ENCODE measurements around the gene SGSH.
"Not testable (repeated sequence)": the region's sequence is repeated elsewhere in the genome, so short reads cannot be mapped to it uniquely, and the experiment has no call there.

The SGSH gene

GRCh38 chr17:80253631-80254395 is 33.7 kb upstream of the SGSH start:
- DNase-seq: no peak

DNA sequence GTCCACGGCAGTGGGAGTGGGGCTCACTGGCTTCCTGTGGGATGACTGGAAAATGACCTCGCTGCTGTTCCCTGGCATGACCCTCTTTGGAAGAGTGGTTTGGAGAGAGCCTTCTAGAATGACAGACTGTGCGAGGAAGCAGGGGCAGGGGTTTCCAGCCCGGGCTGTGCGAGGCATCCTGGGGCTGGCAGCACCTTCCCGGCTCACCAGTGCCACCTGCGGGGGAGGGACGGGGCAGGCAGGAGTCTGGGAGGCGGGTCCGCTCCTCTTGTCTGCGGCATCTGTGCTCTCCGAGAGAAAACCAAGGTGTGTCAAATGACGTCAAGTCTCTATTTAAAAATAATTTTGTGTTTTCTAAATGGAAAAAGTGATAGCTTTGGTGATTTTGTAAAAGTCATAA is 32.7 kb upstream of the SGSH start:
- peak; percentile 87 for DNase-seq

DNA sequence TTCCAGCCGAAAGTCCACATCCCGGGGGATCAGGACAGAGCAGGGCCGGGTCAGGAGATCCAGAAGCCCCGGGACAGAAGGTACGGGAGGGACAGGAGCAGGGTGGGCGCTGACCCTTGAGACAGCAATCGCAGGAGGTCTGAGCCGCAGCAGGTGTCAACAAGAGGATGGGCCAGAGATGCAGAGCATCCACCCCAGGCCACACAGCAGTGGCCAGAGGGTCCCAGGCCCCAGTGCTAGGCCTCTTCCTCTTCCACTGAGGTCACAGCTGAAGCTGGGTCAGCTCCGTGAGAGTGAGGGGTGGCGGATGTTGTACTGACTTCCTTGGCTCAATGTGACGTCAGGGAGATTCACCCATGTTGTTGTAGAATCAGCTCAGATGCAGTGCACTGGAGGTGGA is 31.8 kb upstream of the SGSH start:
- no peak for DNase-seq

DNA sequence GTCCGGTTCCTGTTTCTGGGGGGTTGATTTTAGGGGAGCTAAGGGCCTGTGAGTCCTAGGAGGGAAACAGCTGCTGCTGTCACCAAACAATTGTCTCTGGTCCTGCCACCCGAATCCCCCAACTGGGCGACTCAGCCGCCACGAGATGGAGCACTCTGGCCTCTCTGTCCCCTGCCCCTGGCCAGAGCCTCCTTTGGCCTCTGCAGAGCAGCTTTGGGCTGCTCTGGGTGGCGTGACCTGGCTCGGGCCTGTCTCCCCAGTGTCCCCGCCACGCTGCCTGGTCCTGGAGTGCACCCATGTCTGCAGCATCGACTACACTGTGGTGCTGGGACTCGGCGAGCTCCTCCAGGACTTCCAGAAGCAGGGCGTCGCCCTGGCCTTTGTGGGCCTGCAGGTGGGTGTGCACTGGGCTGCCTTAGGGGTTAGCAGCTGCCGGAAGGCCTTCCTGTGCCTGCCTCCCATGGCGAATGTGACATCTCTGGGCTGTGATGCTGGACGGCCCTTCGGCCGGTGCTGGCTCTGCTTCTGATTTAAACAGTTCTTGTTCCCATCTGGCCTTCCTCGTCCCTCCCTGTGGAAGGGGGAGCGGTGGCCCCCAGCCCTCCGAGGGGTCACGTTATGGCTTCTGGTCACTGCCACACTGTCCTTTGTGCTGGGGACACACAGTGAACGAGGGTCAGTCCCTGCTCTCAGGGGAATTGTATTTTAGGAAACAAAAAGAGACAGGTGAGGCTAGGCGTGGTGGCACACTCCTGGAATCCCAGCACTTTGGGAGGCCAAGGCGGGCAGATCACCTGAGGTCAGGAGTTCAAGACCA is 29.0 kb upstream of the SGSH start:
- no peak for DNase-seq

DNA sequence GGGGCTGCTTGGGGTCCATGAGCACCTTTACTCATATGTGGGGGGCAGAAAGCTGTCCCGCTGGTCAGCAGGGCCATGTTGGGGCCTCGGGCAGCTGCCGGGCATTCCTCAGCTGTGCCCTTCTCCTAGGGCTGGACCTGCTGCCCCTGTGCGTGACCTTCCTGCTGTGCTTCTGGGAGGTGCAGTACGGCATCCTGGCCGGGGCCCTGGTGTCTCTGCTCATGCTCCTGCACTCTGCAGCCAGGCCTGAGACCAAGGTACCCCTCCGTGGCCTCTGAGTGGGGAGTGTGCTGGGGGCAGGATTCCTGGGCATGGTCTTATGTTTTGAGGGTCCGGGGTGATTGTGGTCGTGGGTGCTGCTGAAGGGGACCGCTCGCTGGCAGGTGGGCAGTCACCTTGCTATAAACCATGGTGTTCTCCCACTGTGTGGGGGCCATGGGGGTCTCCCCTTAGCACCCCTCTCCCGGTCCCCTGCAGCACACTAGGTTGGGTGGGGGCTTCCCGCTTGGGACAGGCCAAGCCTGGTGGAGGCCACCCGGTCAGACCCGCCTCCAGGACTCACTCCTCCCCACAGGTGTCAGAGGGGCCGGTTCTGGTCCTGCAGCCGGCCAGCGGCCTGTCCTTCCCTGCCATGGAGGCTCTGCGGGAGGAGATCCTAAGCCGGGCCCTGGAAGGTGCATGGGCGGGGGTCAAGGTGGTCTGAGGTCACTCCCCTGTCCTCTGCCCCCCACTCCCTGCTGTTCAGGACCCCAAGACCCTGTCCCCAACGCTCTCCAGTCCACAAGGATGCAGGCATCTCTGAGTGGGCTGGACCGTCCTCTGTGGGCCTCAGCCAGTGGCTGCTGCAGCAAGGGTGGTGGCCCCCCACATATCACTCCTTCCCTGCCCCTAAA is 28.1 kb upstream of the SGSH start:
- DNase-seq: no peak

GRCh38 chr17:80247561-80247960 is 27.4 kb upstream of the SGSH start:
- no peak for DNase-seq

DNA sequence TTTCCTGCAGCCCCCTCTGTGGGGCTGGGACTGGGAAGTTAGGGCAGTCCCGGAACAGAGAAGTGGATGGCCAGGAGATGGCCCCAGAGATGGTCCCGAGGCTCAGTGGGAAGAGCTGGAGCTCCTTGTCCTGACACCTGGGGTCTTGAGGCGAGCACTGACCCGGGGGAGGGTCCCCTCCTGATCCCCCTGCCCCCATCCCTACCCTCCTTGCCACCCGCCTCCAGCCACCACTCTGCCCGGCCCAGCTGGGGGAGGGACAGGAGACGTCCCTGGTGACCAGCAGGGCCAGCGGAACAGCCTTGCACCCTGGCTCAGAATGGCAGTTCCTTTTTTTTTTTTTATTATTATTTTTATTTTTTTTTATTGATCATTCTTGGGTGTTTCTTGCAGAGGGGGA is 26.6 kb upstream of the SGSH start:
- no peak for DNase-seq

DNA sequence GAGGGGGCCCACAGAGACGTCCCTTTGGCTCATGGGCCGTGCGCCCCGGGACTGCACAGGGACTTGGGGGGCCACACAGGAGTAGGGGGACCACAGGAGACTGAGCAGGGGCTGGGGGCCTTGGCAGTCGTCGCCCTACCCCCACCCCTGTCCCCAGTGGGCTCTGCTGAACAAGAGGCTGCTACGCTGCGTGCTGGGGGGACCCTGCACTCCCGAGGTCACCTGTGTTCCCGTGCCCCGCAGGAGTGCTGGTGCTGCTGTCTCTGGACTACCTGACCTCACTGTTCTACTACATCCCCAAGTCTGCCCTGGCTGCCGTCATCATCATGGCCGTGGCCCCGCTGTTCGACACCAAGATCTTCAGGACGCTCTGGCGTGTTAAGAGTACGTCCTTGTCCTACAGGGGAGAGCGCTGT is 26.1 kb upstream of the SGSH start:
- no peak for DNase-seq

GRCh38 chr17:80245566-80246265 is 25.6 kb upstream of the SGSH start:
- no peak for DNase-seq

DNA sequence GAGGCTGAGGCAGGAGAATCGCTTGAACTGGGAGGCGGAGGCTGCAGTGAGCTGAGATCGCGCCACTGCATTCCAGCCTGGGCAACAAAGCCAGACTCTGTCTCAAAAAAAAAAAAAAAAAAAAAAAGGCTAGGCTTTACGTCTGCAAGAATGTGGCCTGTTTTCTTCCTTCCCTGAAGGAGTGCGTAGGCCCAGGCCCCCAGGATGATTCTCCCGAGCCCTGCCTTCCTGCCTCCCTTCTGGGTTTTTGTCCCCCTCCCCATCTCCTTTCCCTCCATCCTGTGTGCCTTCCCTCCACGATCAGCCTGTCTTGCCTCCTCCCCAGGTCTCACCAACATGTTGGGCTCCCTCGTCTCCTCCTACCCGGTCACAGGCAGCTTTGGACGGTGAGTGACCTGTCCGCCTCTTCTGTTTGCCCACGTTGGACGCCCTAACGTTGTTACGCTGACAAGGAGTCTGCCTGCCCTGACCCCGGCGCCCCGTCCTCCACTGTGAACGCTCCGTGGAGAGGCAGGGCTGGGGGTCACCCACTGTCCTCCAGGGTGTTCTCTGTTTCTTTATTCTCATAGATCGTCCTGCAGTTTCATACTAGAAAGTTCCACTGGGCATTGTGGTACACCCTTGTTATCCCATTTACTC is 24.9 kb upstream of the SGSH start:
- no peak for DNase-seq

GRCh38 chr17:80244448-80244847 is 24.3 kb upstream of the SGSH start:
- DNase-seq: not testable (repeated sequence)

DNA sequence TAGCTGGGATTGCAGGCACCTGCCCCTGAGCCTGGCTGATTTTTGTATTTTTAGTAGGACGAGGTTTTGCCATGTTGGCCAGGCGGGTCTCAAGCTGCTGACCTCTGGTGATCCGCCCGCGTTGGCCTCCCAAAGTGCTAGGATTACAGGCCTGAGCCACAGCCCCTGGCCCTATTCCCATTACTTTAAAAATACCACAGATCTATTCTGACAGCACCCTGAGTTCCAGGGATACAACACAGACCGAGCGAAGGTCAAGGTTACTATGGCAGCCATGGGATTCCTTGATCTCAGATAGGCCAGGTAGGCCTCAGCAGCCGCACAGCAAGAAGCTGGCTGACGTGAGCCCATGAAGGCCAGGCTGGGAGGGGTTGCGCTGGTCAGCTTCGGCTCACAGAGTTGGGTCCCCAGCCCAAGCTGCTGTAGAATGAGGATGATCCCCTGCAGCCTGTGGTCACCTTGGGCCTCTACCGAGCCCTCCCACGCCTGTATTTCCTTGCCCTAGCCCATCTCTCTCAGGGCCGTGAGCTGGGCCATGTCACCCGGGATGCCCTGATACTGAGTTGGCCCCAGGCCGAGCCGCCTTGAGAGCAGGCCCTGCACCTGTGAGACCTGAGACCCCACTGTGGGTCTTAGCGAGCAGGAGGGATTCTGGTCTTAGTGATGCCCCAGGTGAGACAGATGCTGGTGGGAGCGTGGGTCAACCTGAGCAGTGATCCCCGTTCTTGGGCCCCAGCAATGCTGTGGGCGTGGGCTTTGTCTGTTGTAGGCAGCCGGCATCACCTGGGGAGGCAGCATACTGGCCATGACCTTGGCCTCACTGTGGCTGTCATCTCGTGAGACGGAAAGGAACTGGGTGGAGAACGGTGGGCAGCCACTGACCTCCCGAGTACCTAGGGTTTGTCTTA is 23.6 kb upstream of the SGSH start:
- no peak for DNase-seq

GRCh38 chr17:80242505-80242904 is 22.4 kb upstream of the SGSH start:
- no peak for DNase-seq

DNA sequence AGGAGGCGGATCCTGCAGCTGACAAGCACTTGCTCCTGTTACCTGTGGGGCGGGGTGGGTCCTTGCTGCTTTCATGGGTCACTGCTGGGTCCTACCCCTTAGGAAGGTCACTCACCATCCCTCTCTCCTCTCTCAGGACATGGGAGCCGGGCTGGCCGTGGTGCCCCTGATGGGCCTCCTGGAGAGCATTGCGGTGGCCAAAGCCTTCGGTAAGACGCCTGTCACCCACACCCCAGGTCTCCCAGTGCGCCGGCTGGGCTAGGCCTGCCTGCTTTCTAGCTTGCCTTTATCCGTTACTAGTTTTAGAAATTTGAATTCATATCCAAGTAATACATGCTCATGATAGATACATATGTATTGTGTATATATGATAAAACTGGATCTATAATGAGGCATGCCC is 17.3 kb upstream of the SGSH start:
- no peak for DNase-seq

DNA sequence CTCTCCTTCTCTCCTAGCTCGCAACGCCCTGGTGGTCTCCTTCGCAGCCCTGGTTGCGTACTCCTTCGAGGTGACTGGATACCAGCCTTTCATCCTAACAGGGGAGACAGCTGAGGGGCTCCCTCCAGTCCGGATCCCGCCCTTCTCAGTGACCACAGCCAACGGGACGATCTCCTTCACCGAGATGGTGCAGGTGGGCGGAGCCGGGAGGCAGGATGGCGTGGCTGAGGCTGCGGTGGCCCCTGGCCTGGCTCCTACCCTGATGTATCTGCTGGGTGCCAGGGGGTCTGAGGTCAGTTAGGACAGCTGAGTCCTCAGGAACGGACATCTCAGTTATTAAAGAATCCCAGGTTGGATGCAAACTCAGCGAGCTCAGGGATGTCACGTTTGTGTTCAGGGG is 16.8 kb upstream of the SGSH start:
- no peak for DNase-seq

DNA sequence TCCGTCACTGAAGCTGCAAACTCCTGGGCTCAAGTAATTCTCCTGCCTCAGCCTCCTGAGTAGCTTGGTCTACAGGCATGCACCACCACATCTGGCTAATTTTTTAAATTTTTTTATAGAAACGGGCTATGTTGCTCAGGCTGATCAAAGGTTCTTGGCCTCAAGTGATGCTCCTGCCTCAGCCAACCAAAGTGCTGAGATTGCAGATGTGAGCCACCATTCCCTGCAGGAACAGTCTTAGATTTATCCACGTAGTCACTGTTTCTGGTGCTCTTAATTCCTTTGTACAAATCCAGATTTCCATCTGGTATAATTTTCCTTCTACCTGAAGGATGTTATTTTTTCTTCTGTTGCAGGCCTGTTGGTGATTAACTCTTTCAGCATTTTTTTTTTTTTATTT is 13.1 kb upstream of the SGSH start:
- DNase-seq: no peak

- DNase-seq: no peak
Observed at GRCh38 chr17:80232438-80232837, 12.3 kb upstream of the SGSH start.

DNA sequence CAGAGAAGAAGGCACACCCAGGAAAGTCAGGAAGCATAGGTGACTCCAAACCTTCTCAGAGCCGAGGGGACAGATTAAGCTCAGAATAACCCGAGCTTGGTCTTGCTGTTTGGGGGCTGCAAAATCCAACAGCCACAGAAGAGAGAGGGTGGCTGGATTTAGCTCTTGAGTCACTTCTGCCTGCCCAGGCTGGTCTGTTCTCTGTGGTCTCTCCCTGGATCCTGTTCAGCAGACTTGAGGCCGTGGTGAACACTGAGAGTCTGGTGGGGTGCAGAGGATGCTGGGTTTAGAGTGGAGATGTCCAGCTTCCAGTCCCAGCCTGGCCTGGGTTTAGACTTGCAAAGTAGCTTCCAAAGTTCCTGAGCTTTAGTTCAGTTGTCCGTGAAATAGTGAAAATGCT is 8.9 kb upstream of the SGSH start:
- DNase-seq: no peak

- DNase-seq: no peak
Observed at GRCh38 chr17:80228477-80228876, 8.3 kb upstream of the SGSH start.

DNA sequence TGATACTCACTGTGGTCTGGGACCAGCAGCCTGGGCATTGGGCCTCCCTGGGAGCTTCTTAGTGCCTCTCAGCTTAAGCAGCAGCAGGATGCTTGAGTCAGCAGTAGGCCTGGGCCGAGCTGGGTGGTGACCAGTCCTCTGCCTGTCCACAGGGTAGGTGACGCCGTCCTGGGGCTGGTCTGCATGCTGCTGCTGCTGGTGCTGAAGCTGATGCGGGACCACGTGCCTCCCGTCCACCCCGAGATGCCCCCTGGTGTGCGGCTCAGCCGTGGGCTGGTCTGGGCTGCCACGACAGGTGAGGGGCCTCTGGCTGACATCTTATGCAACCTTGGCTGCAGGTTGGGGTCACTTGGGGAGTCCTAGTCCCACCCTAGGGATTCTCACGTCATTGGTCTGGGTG is 7.5 kb upstream of the SGSH start:
- no peak for DNase-seq

- no peak for DNase-seq
Observed at GRCh38 chr17:80227156-80227555, 7.0 kb upstream of the SGSH start.
